Suprapubic skin (tissue), 4 donors: Measurements from ENCODE around the gene TBCEL.

Experiments
- CTCF ChIP-seq, 2 donors: fragments of 200-600 bp in 1 of 2; fragments of 450-650 bp in 1 of 2; sonication (generic) in 1 of 2; IDR thresholded peaks; one replicate each; pipeline ENCODE4 v1.5.1; 2016 to 2019; ENCODE audit warnings: antibody characterized with exemption in 2 of 2, mild to moderate bottlenecking in 1 of 2, moderate library complexity in 1 of 2
- POLR2A ChIP-seq, 2 donors: fragments of 450-650 bp; IDR thresholded peaks; one replicate each; pipeline ENCODE4 v1.6.1; 2017; ENCODE audit warnings: antibody characterized with exemption in 2 of 2, mild to moderate bottlenecking in 2 of 2, moderate library complexity in 2 of 2
- POLR2AphosphoS5 ChIP-seq, 3 donors: sonication (generic); formaldehyde crosslinking; IDR thresholded peaks; one replicate each; pipeline ENCODE4 v1.6.1; 2017; ENCODE audit warnings: antibody characterized with exemption in 3 of 3

- TF ChIP-seq CTCF (IDR thresholded peaks at IDR 0.05) (no peak), POLR2A (IDR thresholded peaks at IDR 0.05) (no peak), POLR2AphosphoS5 (IDR thresholded peaks at IDR 0.05) (no peak)
Observed at GRCh38 chr11:121023848-121024751, at the start of gene TBCEL.
